PC-3 (cell line): Measurements from ENCODE around the gene NEGR1. TPM values are rescaled to one million over a fixed set of nuclear protein-coding genes. Genes with fewer than 3 reads are reported as not detected.

Experiments
- ATAC-seq: fragments of 200-7000 bp; cut with Tn5 transposase; 2 replicates; pipeline ENCODE4 v1.9.1; 2020; ENCODE audit warnings: mild to moderate bottlenecking, moderate library complexity
- BruUV-seq: library from RNA; stranded (reverse); fragments of 400-500 nt; replicated peaks from 2 replicates; lab custom pipeline; 2021; lab: Mats Ljungman, UMichigan
- CTCF ChIA-PET: fragments of 300-600 bp; sonication (Branson Sonifier 250); formaldehyde crosslinking; loops from one replicate; lab custom pipeline; 2022; ENCODE audit warnings: antibody characterized with exemption; lab: Charles Lee
- POLR2A ChIA-PET: fragments of 300-600 bp; sonication (Branson Sonifier 250); formaldehyde crosslinking; loops from one replicate; lab custom pipeline; 2022; ENCODE audit warnings: antibody characterized with exemption; ENCODE audit not compliant: unreplicated experiment; lab: Charles Lee
- DNase-seq: peaks from one replicate; pipeline ENCODE4 v3.0.0-alpha.2; 2015
- H2AFZ ChIP-seq: fragments of 300-600 bp; sonication (generic); 2 replicates; pipeline ENCODE4 v1.6.0; 2016; ENCODE audit warnings: antibody characterized with exemption, low read length
- H3F3A ChIP-seq: fragments of 300-600 bp; sonication (generic); one replicate; pipeline ENCODE4 v1.6.0; 2017; ENCODE audit warnings: antibody characterized with exemption, low read length, control low read depth, mild to moderate bottlenecking; ENCODE audit not compliant: unreplicated experiment
- H3K27ac ChIP-seq: fragments of 300-600 bp; sonication (generic); 2 replicates; pipeline ENCODE4 v1.5.1; 2016; ENCODE audit warnings: mild to moderate bottlenecking, low read length
- H3K27me3 ChIP-seq: fragments of 300-600 bp; sonication (generic); 2 replicates; pipeline ENCODE4 v1.6.1; 2016; ENCODE audit warnings: low read length, mixed read lengths
- H3K36me3 ChIP-seq: fragments of 300-600 bp; sonication (generic); 2 replicates; pipeline ENCODE4 v1.6.1; 2016; ENCODE audit warnings: low read depth, mixed run types, low read length, mixed read lengths
- H3K4me1 ChIP-seq: fragments of 300-600 bp; sonication (generic); 2 replicates; pipeline ENCODE4 v1.5.1; 2016; ENCODE audit warnings: low read length; ENCODE audit not compliant: insufficient read depth
- H3K4me2 ChIP-seq: fragments of 300-600 bp; sonication (generic); 2 replicates; pipeline ENCODE4 v1.6.0; 2016; ENCODE audit warnings: low read length
- H3K4me3 ChIP-seq: fragments of 300-600 bp; sonication (generic); 2 replicates; pipeline ENCODE4 v1.5.1; 2016; ENCODE audit warnings: mild to moderate bottlenecking, low read length, mixed read lengths
- H3K79me2 ChIP-seq: fragments of 300-600 bp; sonication (generic); 2 replicates; pipeline ENCODE4 v1.6.1; 2017; ENCODE audit warnings: low read length, mixed read lengths
- H3K9ac ChIP-seq: fragments of 300-600 bp; sonication (generic); 2 replicates; pipeline ENCODE4 v1.6.0; 2016; ENCODE audit warnings: mild to moderate bottlenecking, low read length
- H3K9me2 ChIP-seq: fragments of 300-600 bp; sonication (generic); replicated peaks from 2 replicates; pipeline ENCODE4 v1.6.1; 2016; ENCODE audit warnings: mixed run types, low read length, mixed read lengths
- H3K9me3 ChIP-seq: fragments of 300-600 bp; sonication (generic); 2 replicates; pipeline ENCODE4 v1.6.1; 2016; ENCODE audit warnings: low read length, mixed read lengths
- H4K20me1 ChIP-seq: fragments of 300-600 bp; sonication (generic); 2 replicates; pipeline ENCODE4 v1.6.1; 2016; ENCODE audit warnings: low read length, mixed read lengths
- EZH2 ChIP-seq: fragments of 300-600 bp; sonication (generic); IDR thresholded peaks from one replicate; pipeline ENCODE4 v1.6.1; 2017; ENCODE audit warnings: antibody characterized with exemption, mild to moderate bottlenecking, low read length; ENCODE audit not compliant: unreplicated experiment
- EZH2phosphoT487 ChIP-seq: fragments of 300-600 bp; sonication (generic); IDR thresholded peaks from 2 replicates; pipeline ENCODE4 v1.6.1; 2018; ENCODE audit warnings: mild to moderate bottlenecking, antibody characterized with exemption, low read length, borderline replicate concordance
- intact Hi-C: fragments of 100-400 bp; cut with micrococcal nuclease; formaldehyde crosslinking; loops from 2 replicates; pipeline ENCODE4 v1.9.0; 2023
- total RNA-seq: library from RNA; depleted of rRNA; stranded (reverse); fragments of >200 nt; gene quantifications from 2 replicates; pipeline ENCODE4 v1.2.3, GENCODE V29; 2014
- TF ChIP-seq, protein P1 (sequence below): fragments of 300-600 bp; sonication (generic); conservative IDR thresholded peaks from 2 replicates; pipeline ENCODE4 v1.5.1; 2017; ENCODE audit warnings: antibody characterized with exemption, low read depth, mild to moderate bottlenecking, low read length

The NEGR1 gene
- total RNA-seq, 1 experiment from 2014 or later = 3.4 TPM

DNA sequence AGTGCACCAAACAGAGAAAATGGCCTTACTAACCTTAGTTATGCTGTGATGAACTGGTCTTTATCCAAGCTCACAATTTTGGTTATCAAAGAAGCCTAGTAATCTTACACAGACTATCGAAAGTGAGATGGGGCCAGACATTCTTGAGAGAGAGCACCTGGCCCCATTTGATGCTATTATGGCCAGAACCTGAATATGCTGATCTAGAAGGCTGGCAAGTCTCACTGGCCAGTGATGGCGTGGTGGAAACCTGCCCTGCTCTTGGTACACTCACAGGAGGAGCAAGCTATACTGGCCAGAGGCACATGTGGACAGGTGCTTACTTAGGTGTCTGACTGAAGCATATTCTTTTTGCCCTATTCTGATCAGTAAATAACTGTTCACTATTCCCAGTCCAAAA lies 843.7 kb downstream of the NEGR1 start:
- Histone ChIP-seq H3K4me3 (no peak overlapping the region), H3K36me3 (no peaks in the 10 kb centered on the region), H3K79me2 (no peaks in the 10 kb centered on the region), H3K4me1 (no peaks in the 10 kb centered on the region), H3K27me3 (no peaks in the 10 kb centered on the region), H3K27ac (no peak overlapping the region), H3K9me3 (no peaks in the 10 kb centered on the region), H3K9ac (no peak overlapping the region), H3K4me2 (no peak overlapping the region), H3K9me2 (no peaks in the 10 kb centered on the region; the same call in 1 of the 2 replicates), H3F3A (no peaks in the 10 kb centered on the region), H4K20me1 (no peaks in the 10 kb centered on the region), H2AFZ (no peak overlapping the region)
- ChIA-PET POLR2A (no interaction called here), CTCF (no interaction called here)
- TF ChIP-seq EZH2 = no peak
- TF ChIP-seq, protein P1, sequence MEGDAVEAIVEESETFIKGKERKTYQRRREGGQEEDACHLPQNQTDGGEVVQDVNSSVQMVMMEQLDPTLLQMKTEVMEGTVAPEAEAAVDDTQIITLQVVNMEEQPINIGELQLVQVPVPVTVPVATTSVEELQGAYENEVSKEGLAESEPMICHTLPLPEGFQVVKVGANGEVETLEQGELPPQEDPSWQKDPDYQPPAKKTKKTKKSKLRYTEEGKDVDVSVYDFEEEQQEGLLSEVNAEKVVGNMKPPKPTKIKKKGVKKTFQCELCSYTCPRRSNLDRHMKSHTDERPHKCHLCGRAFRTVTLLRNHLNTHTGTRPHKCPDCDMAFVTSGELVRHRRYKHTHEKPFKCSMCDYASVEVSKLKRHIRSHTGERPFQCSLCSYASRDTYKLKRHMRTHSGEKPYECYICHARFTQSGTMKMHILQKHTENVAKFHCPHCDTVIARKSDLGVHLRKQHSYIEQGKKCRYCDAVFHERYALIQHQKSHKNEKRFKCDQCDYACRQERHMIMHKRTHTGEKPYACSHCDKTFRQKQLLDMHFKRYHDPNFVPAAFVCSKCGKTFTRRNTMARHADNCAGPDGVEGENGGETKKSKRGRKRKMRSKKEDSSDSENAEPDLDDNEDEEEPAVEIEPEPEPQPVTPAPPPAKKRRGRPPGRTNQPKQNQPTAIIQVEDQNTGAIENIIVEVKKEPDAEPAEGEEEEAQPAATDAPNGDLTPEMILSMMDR = no peak
- no peak for TF ChIP-seq EZH2phosphoT487
- DNase-seq = no peak
- intact Hi-C loops = no loop called here
- ATAC-seq = no peak
- BruUV-seq = no TSS peak

DNA sequence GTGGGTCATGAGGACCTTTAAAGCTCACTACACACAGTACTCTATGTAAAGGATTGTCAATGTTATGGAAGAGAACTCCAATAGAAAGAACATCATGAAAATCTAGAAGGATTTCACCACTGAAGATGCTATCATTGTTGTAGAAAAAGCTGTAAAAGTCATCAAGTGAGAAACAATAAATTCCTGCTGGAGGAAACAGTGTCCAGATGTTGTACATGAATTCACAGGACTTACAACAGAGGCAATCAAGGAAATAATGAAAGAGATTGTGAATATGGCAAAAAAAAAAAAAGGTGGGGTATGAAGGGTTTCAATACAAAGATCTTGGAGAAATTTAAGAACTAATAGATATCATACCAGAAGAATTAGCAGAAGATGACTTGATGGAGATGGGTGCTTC lies 846.4 kb downstream of the NEGR1 start:
- DNase-seq (no peak), ATAC-seq (no peak)
- no peak overlapping the region for H2AFZ ChIP-seq
- H3K36me3 ChIP-seq = no peaks in the 10 kb centered on the region
- H3F3A ChIP-seq = no peaks in the 10 kb centered on the region
- H3K9ac ChIP-seq = no peak overlapping the region
- ChIA-PET CTCF (no interaction called here), POLR2A (no interaction called here)
- H3K4me3 ChIP-seq = no peak overlapping the region
- H3K4me1 ChIP-seq = no peaks in the 10 kb centered on the region
- H3K4me2 ChIP-seq = no peak overlapping the region
- TF ChIP-seq EZH2 (no peak), EZH2phosphoT487 (no peak)
- TF ChIP-seq, protein P1 = no peak
- no peaks in the 10 kb centered on the region for H4K20me1 ChIP-seq
- no peak overlapping the region for H3K27ac ChIP-seq
- no peaks in the 10 kb centered on the region for H3K79me2 ChIP-seq
- no peaks in the 10 kb centered on the region for H3K27me3 ChIP-seq
- no TSS peak for BruUV-seq
- intact Hi-C loops = no loop called here
- no peaks in the 10 kb centered on the region; the same call in 1 of the 2 replicates for H3K9me2 ChIP-seq
- H3K9me3 ChIP-seq = no peaks in the 10 kb centered on the region

DNA sequence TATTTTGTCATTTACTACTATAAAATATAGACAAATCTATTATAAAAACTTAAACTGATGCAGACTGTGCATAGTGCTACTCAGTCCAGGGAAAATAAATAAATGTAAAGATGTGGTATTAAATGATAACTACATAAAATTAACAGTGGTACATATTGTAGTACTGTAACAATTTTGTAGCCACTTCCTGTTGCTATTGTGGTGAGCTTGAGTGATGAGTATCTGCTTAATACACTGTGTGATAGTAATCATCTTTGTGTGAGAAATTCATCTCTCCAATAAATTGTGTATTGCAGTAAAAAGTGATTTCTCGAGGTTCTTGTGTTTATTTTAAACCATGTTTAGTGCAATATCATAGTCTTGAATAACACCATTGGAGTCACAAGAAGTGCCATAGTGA lies 848.1 kb downstream of the NEGR1 start:
- Histone ChIP-seq H3K27ac (no peak overlapping the region), H3K79me2 (no peaks in the 10 kb centered on the region), H3F3A (no peaks in the 10 kb centered on the region), H3K27me3 (no peaks in the 10 kb centered on the region), H3K9me3 (no peaks in the 10 kb centered on the region), H3K4me2 (no peak overlapping the region), H3K36me3 (no peaks in the 10 kb centered on the region), H4K20me1 (no peaks in the 10 kb centered on the region), H3K9ac (no peak overlapping the region), H3K4me1 (no peaks in the 10 kb centered on the region), H2AFZ (no peak overlapping the region), H3K4me3 (no peak overlapping the region), H3K9me2 (no peaks in the 10 kb centered on the region; the same call in 1 of the 2 replicates)
- TF ChIP-seq EZH2 (no peak), EZH2phosphoT487 (no peak)
- TF ChIP-seq, protein P1 = no peak
- DNase-seq = no peak
- ChIA-PET CTCF (no interaction called here), POLR2A (no interaction called here)
- no TSS peak for BruUV-seq
- intact Hi-C loops = no loop called here
- ATAC-seq = no peak
